Measurements from ENCODE around the gene CTSE.

The CTSE gene

GRCh38 chr1:205967554-205968335 is 56.0 kb downstream of the CTSE start:
- no peak for TF ChIP-seq CTCF (IDR thresholded peaks at IDR 0.05; ENCODE audit: low read depth, low read length, missing control alignments)
- no peak overlapping the region for H3K4me3 ChIP-seq (ENCODE audit: low read depth, low read length)
- DNase-seq (ENCODE audit: low read depth): no peak

- DNase-seq (ENCODE audit: low read depth): no peak
- TF ChIP-seq CTCF (IDR thresholded peaks at IDR 0.05; ENCODE audit: low read depth, low read length, missing control alignments): no peak
- no peak overlapping the region for H3K4me3 ChIP-seq (ENCODE audit: low read depth, low read length)
These were observed 58.4 kb downstream of the CTSE start for GRCh38 chr1:205965036-205965884.

- DNase-seq (ENCODE audit: low read depth): no peak
- no peak overlapping the region for H3K4me3 ChIP-seq (ENCODE audit: low read depth, low read length)
- TF ChIP-seq CTCF (IDR thresholded peaks at IDR 0.05; ENCODE audit: low read depth, low read length, missing control alignments): no peak
These were observed 60.1 kb downstream of the CTSE start for GRCh38 chr1:205963352-205964155.

- DNase-seq (ENCODE audit: low read depth): no peak
These were observed 60.9 kb downstream of the CTSE start for GRCh38 chr1:205962821-205963221.

GRCh38 chr1:205961991-205962820 is 61.5 kb downstream of the CTSE start:
- H3K4me3 ChIP-seq (ENCODE audit: low read depth, low read length): no peak overlapping the region
- no peak for DNase-seq (ENCODE audit: low read depth)
- no peak for TF ChIP-seq CTCF (IDR thresholded peaks at IDR 0.05; ENCODE audit: low read depth, low read length, missing control alignments)

More at GRCh38 chr1:205962821-205963221, 60.9 kb downstream of the CTSE start:
- no peak for TF ChIP-seq CTCF (IDR thresholded peaks at IDR 0.05; ENCODE audit: low read depth, low read length, missing control alignments)
- no peak overlapping the region for H3K4me3 ChIP-seq (ENCODE audit: low read depth, low read length)

GRCh38 chr1:205961405-205961804 is 62.3 kb downstream of the CTSE start:
- no peak for DNase-seq (ENCODE audit: low read depth)
- TF ChIP-seq CTCF (IDR thresholded peaks at IDR 0.05; ENCODE audit: low read depth, low read length, missing control alignments): no peak
- no peak overlapping the region for H3K4me3 ChIP-seq (ENCODE audit: low read depth, low read length)

Measured in GM12864 (cell line).